ENCODE results near the gene RIBC2. TPM values are rescaled to one million over a fixed set of nuclear protein-coding genes. Genes with fewer than 3 reads are reported as not detected.

Gene RIBC2
- total and polyA plus RNA-seq, 10 of the 15 experiments (the other 5 are each of a cell fraction or from before 2014, with no cell fraction given): 0.10 TPM; not detected in 9

DNA sequence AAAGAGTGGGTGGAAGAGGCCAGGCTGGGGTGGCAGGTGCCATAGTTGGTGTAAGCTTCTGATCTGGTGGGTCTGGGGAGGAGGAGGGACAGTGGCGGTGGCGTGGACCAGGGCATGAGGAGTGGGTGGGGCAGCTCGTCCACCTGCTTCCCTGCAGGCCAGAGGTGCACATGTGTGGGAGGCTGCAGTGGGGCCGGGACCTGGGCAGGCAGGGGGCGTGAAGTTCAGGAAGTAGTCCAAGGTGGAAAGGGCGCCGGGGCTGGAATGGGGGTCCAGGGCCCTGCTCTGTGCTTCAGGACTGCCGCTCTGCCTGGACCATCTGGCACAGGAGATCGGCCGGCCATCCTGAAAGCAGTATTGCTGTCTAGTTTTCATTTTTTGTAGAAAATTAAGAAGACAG, 15.9 kb downstream of the RIBC2 start:
- Histone ChIP-seq H3K27ac (ENCODE audit: control insufficient read depth, insufficient read depth) (no peak overlapping the region), H2AFZ (ENCODE audit: control insufficient read depth, low read depth, low read length) (no peak overlapping the region), H3K9me3 (replicated peaks; ENCODE audit: control insufficient read depth, insufficient read depth, low read length) (no peaks in the 10 kb centered on the region; the same call in 2 of the 3 replicates), H3K4me3 (no peak overlapping the region), H3K4me1 (ENCODE audit: control insufficient read depth, insufficient read depth, low read length) (no peaks in the 10 kb centered on the region), H3K9ac (ENCODE audit: control insufficient read depth, insufficient read depth, low read length) (no peak overlapping the region), H3K4me2 (ENCODE audit: control insufficient read depth, insufficient read depth) (no peak overlapping the region), H3K27me3 (replicated peaks in 1 of 2; ENCODE audit: control insufficient read depth in 2 of 2, insufficient read depth in 2 of 2, low read length in 1 of 2) (no peaks in the 10 kb centered on the region; a peak in 1 of 4 replicates), H3K79me2 (ENCODE audit: control insufficient read depth, insufficient read depth, low read length) (no peaks in the 10 kb centered on the region), H3K36me3 (ENCODE audit: control insufficient read depth in 2 of 2, insufficient read depth in 2 of 2, low read length in 1 of 2) (no peaks in the 10 kb centered on the region), H4K20me1 (ENCODE audit: control insufficient read depth, insufficient read depth) (no peaks in the 10 kb centered on the region)
- intact Hi-C loops (cut with micrococcal nuclease; ENCODE audit: unreplicated experiment): no loop called here
- ChIA-PET CTCF (no interaction called here), SMC1A (ENCODE audit: uncharacterized antibody, unreplicated experiment) (no interaction called here), POLR2A (no interaction called here), RAD21 (ENCODE audit: unreplicated experiment) (no interaction called here)
- no peak for FAIRE-seq
- in situ Hi-C loops (cut with MboI): no loop called here
- WGBS (ENCODE audit: insufficient coverage, insufficient replicate concordance, low lambda C conversion rate, missing lambda C conversion rate): 64% methylated on average over 8 of the region's 10 CpGs
- no peak for ATAC-seq
- TF ChIP-seq ZNF274 (IDR thresholded peaks at IDR 0.05; ENCODE audit: insufficient read depth, insufficient read length) (no peak), CBX3 (IDR thresholded peaks at IDR 0.05; ENCODE audit: borderline replicate concordance, low read depth) (no peak), SP1 (IDR thresholded peaks at IDR 0.05; ENCODE audit: low read depth, low read length) (no peak), GABPA (IDR thresholded peaks at IDR 0.05; ENCODE audit: low read depth) (no peak)
- TF ChIP-seq, protein P1, sequence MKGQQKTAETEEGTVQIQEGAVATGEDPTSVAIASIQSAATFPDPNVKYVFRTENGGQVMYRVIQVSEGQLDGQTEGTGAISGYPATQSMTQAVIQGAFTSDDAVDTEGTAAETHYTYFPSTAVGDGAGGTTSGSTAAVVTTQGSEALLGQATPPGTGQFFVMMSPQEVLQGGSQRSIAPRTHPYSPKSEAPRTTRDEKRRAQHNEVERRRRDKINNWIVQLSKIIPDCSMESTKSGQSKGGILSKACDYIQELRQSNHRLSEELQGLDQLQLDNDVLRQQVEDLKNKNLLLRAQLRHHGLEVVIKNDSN (IDR thresholded peaks at IDR 0.05; ENCODE audit: borderline replicate concordance, extremely low read length, insufficient read depth, low read depth, low read length): no peak
- TF ChIP-seq, protein P2, sequence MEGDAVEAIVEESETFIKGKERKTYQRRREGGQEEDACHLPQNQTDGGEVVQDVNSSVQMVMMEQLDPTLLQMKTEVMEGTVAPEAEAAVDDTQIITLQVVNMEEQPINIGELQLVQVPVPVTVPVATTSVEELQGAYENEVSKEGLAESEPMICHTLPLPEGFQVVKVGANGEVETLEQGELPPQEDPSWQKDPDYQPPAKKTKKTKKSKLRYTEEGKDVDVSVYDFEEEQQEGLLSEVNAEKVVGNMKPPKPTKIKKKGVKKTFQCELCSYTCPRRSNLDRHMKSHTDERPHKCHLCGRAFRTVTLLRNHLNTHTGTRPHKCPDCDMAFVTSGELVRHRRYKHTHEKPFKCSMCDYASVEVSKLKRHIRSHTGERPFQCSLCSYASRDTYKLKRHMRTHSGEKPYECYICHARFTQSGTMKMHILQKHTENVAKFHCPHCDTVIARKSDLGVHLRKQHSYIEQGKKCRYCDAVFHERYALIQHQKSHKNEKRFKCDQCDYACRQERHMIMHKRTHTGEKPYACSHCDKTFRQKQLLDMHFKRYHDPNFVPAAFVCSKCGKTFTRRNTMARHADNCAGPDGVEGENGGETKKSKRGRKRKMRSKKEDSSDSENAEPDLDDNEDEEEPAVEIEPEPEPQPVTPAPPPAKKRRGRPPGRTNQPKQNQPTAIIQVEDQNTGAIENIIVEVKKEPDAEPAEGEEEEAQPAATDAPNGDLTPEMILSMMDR (IDR thresholded peaks at IDR 0.05 in 2 of 3, conservative IDR thresholded peaks at IDR 0.05 in 1 of 3; ENCODE audit: control insufficient read depth in 2 of 3, extremely low read depth in 1 of 3, insufficient read depth in 1 of 3, low read depth in 3 of 3, low read length in 3 of 3): no peak
- no TSS peak for BruUV-seq (replicated peaks)
- no peak for DNase-seq (ENCODE audit: low read depth, low spot score)
